B cell (primary cell): ENCODE measurements around the gene NRGN. TPM values are rescaled to one million over a fixed set of nuclear protein-coding genes. Genes with fewer than 3 reads are reported as not detected.

Experiments
- ATAC-seq: fragments of 200-7000 bp; cut with Tn5 transposase; one replicate; pipeline ENCODE4 v1.10.0; 2021; ENCODE audit warnings: low read depth, mild to moderate bottlenecking, moderate number of reproducible peaks, moderate library complexity
- CTCF ChIA-PET: fragments of 350-600 bp; sonication (Branson Sonifier 250); formaldehyde crosslinking; loops from one replicate; lab custom pipeline; 2021; ENCODE audit warnings: antibody characterized with exemption, inconsistent platforms; lab: Charles Lee
- POLR2A ChIA-PET: fragments of 350-600 bp; sonication (Branson Sonifier 250); formaldehyde crosslinking; loops from one replicate; lab custom pipeline; 2021; ENCODE audit warnings: antibody characterized with exemption; lab: Charles Lee
- DNase-seq: peaks from one replicate; pipeline ENCODE4 v3.0.0; 2013
- H2AFZ ChIP-seq: 2 replicates; pipeline ENCODE4 v1.6.1; 2012; ENCODE audit warnings: mild to moderate bottlenecking, low read depth, low read length; ENCODE audit not compliant: insufficient read depth, poor library complexity, severe bottlenecking
- H3K27ac ChIP-seq, 2 donors: 1 replicate in 1 of 2; 2 replicates in 1 of 2; pipeline ENCODE4 v1.5.1; 2012 to 2013; ENCODE audit warnings: low read length in 2 of 2, mild to moderate bottlenecking in 2 of 2, moderate library complexity in 1 of 2
- H3K27me3 ChIP-seq, 4 experiments: fragments of 200-600 bp in 1 of 4; sonication (generic) in 1 of 4; replicated peaks in 1 of 4; 1 replicate in 2 of 4; 2 replicates in 2 of 4; pipeline versions ENCODE4 v1.6.1 to v1.7.0; 2013 to 2016; ENCODE audit warnings: low read length in 3 of 4, mild to moderate bottlenecking in 2 of 4, mixed read lengths in 1 of 4, moderate library complexity in 1 of 4; ENCODE audit not compliant: insufficient read depth in 4 of 4, control insufficient read depth in 3 of 4; ENCODE audit errors: control extremely low read depth in 1 of 4
- H3K36me3 ChIP-seq, 2 experiments: replicated peaks in 1 of 2; 1 replicate in 1 of 2; 2 replicates in 1 of 2; pipeline versions ENCODE4 v1.6.1 to v1.7.1; 2013; ENCODE audit warnings: low read length in 1 of 2; ENCODE audit not compliant: insufficient read depth in 2 of 2, control insufficient read depth in 1 of 2; ENCODE audit errors: control extremely low read depth in 1 of 2, extremely low read depth in 1 of 2
- H3K4me1 ChIP-seq, 2 donors: fragments of 200-600 bp in 1 of 2; sonication (generic) in 1 of 2; 1 replicate in 1 of 2; 2 replicates in 1 of 2; pipeline versions ENCODE4 v1.5.1 to v1.6.1; 2013 to 2017; ENCODE audit warnings: low read length in 2 of 2; ENCODE audit not compliant: control insufficient read depth in 2 of 2, insufficient read depth in 2 of 2
- H3K4me2 ChIP-seq: replicated peaks from 2 replicates; pipeline ENCODE3; 2012; ENCODE audit warnings: mild to moderate bottlenecking, low read depth, low read length; ENCODE audit not compliant: poor library complexity, severe bottlenecking
- H3K4me3 ChIP-seq, 5 experiments: fragments of 200-600 bp in 1 of 5; sonication (generic) in 1 of 5; 1 replicate in 3 of 5; 2 replicates in 2 of 5; pipeline versions ENCODE4 v1.5.1 to v1.7.0; 2011 to 2016; ENCODE audit warnings: low read length in 4 of 5, mild to moderate bottlenecking in 4 of 5, low read depth in 2 of 5, control low read depth in 1 of 5, moderate library complexity in 1 of 5; ENCODE audit not compliant: insufficient read depth in 1 of 5; ENCODE audit errors: control extremely low read depth in 1 of 5, extremely low read depth in 1 of 5
- H3K79me2 ChIP-seq: fragments of 200-600 bp; sonication (generic); one replicate; pipeline ENCODE4 v1.6.0; 2016; ENCODE audit warnings: low read length; ENCODE audit not compliant: control insufficient read depth, insufficient read depth
- H3K9ac ChIP-seq: fragments of 200-600 bp; sonication (generic); 2 replicates; pipeline ENCODE4 v1.6.1; 2017; ENCODE audit warnings: mild to moderate bottlenecking, low read length, moderate library complexity
- H3K9me3 ChIP-seq, 3 donors: one replicate each; pipeline versions ENCODE4 v1.6.1 to v1.7.1; 2013; ENCODE audit warnings: low read length in 2 of 3; ENCODE audit not compliant: control insufficient read depth in 2 of 3, insufficient read depth in 1 of 3; ENCODE audit errors: control extremely low read depth in 1 of 3
- H4K20me1 ChIP-seq: 2 replicates; pipeline ENCODE4 v1.6.0; 2012; ENCODE audit warnings: mild to moderate bottlenecking, low read length; ENCODE audit not compliant: insufficient read depth, control insufficient read depth, poor library complexity, severe bottlenecking
- H3K27ac Mint-ChIP-seq: one replicate; pipeline ENCODE4 v1.8.0; 2021; ENCODE audit warnings: mixed read lengths
- H3K27me3 Mint-ChIP-seq: one replicate; pipeline ENCODE4 v1.8.0; 2021; ENCODE audit warnings: mixed read lengths
- H3K4me1 Mint-ChIP-seq: one replicate; pipeline ENCODE4 v1.8.0; 2021; ENCODE audit warnings: mixed read lengths
- H3K4me3 Mint-ChIP-seq: one replicate; pipeline ENCODE4 v1.8.0; 2021; ENCODE audit warnings: mixed read lengths
- H3K9me3 Mint-ChIP-seq: one replicate; pipeline ENCODE4 v1.8.0; 2022; ENCODE audit warnings: mixed read lengths; ENCODE audit not compliant: insufficient read depth
- CTCF ChIP-seq: fragments of 200-600 bp; IDR thresholded peaks from one replicate; pipeline ENCODE4 v1.8.0; 2022; ENCODE audit warnings: antibody characterized with exemption, mild to moderate bottlenecking
- EZH2 ChIP-seq: IDR thresholded peaks from 2 replicates; pipeline ENCODE4 v1.6.1; 2012; ENCODE audit warnings: borderline replicate concordance, low read depth, mild to moderate bottlenecking, moderate library complexity, low read length; ENCODE audit not compliant: insufficient read depth, poor library complexity, severe bottlenecking
- WGBS: methylation state at CpG from one replicate; pipeline ENCODE4 v1.1.5; 2013; ENCODE audit warnings: missing lambda C conversion rate; ENCODE audit not compliant: insufficient coverage; 5-methylcytosine and 5-hydroxymethylcytosine counted together
- intact Hi-C: fragments of 100-400 bp; cut with micrococcal nuclease; formaldehyde crosslinking; loops from one replicate; pipeline ENCODE4 v1.10.0; 2022
- polyA plus RNA-seq: library from polyadenylated mRNA; depleted of rRNA; stranded (reverse); fragments of >200 nt; gene quantifications from 2 replicates; pipeline ENCODE4 v1.2.3, GENCODE V29; 2012
- total RNA-seq, 2 donors: library from RNA; stranded (reverse); fragments of 120-200 nt in 1 of 2; gene quantifications; 1 replicate in 1 of 2; 2 replicates in 1 of 2; pipeline versions ENCODE4 v1.2.3 to v1.2.4, GENCODE V29; 2013 to 2022

Gene NRGN
- total and polyA plus RNA-seq, 2 donors (not counting 1 experiment from before 2014, with no cell fraction given), result 3.1 TPM; not detected in 1

- CTCF ChIA-PET, result interaction anchor here (1.8 to 11.1 kb wide), 3 partner anchors 7 to 87 kb away, joined by 6 to 153 read pairs (median 25); partner anchors contain the start of gene VSIG2
- DNase-seq, result no peak
- Histone ChIP-seq H3K27me3 (peaks cover 0 to 22% (median 10%) of the 10 kb centered on the region in 4 experiments), H3K9me3 (peaks cover 0 to 3% (median 0%) of the 10 kb centered on the region in 3 donors), H3K4me3 (no peak overlapping the region), H4K20me1 (peaks cover 6% of the 10 kb centered on the region), H3K9ac (no peak overlapping the region), H3K36me3 (no peaks in the 10 kb centered on the region), H3K4me2 (no peak overlapping the region), H2AFZ (no peak overlapping the region), H3K79me2 (peaks cover 32% of the 10 kb centered on the region), H3K4me1 (peaks cover 35 to 49% of the 10 kb centered on the region in 2 donors), H3K27ac (no peak overlapping the region)
- intact Hi-C loops, result no loop called here
- no peak overlapping the region for H3K27ac Mint-ChIP-seq
- 100% methylated on average over 3 of the region's 3 CpGs for WGBS
- H3K27me3 Mint-ChIP-seq, result peaks cover 11% of the 10 kb centered on the region
- H3K9me3 Mint-ChIP-seq, result no peaks in the 10 kb centered on the region
- H3K4me3 Mint-ChIP-seq, result no peak overlapping the region
- no peak for ATAC-seq
- POLR2A ChIA-PET, result interaction anchor here (1.1 kb wide), 1 partner anchor 84 kb away, joined by 3 read pairs; the partner anchor contains the start of genes SIAE and SPA17
- TF ChIP-seq EZH2, result no peak
- TF ChIP-seq CTCF, result no peak
- H3K4me1 Mint-ChIP-seq, result peaks cover 34% of the 10 kb centered on the region
These were observed 17.6 kb downstream of the NRGN start for GRCh38 chr11:124757320-124757719.
